ENCODE results near the gene PALMD.

PALMD gene

GRCh38 chr1:99665212-99665611 is 19.3 kb downstream of the PALMD start:
- TF ChIP-seq CTCF (conservative IDR thresholded peaks at IDR 0.05; ENCODE audit: low read depth, low read length), result no peak
- DNase-seq (ENCODE audit: low read depth), result no peak

GRCh38 chr1:99669376-99669775 is 23.5 kb downstream of the PALMD start:
- TF ChIP-seq CTCF (conservative IDR thresholded peaks at IDR 0.05; ENCODE audit: low read depth, low read length), result no peak
- H3K4me3 ChIP-seq (ENCODE audit: low read depth, low read length), result no peak overlapping the region
- DNase-seq (ENCODE audit: low read depth), result no peak

More at GRCh38 chr1:99665212-99665611, 19.3 kb downstream of the PALMD start:
- no peak overlapping the region for H3K4me3 ChIP-seq (ENCODE audit: low read depth, low read length)

GRCh38 chr1:99669821-99670220 is 23.9 kb downstream of the PALMD start:
- TF ChIP-seq CTCF (conservative IDR thresholded peaks at IDR 0.05; ENCODE audit: low read depth, low read length), result no peak

GRCh38 chr1:99670583-99670982 is 24.7 kb downstream of the PALMD start:
- DNase-seq (ENCODE audit: low read depth), result no peak
- no peak for TF ChIP-seq CTCF (conservative IDR thresholded peaks at IDR 0.05; ENCODE audit: low read depth, low read length)
- H3K4me3 ChIP-seq (ENCODE audit: low read depth, low read length), result no peak overlapping the region

More at GRCh38 chr1:99669821-99670220, 23.9 kb downstream of the PALMD start:
- H3K4me3 ChIP-seq (ENCODE audit: low read depth, low read length), result no peak overlapping the region
- DNase-seq (ENCODE audit: low read depth), result no peak

GRCh38 chr1:99672038-99672437 is 26.1 kb downstream of the PALMD start:
- peak; percentile 55 for DNase-seq (ENCODE audit: low read depth)
- H3K4me3 ChIP-seq (ENCODE audit: low read depth, low read length), result no peak overlapping the region
- no peak for TF ChIP-seq CTCF (conservative IDR thresholded peaks at IDR 0.05; ENCODE audit: low read depth, low read length)

GRCh38 chr1:99672530-99673213 is 26.8 kb downstream of the PALMD start:
- no peak for TF ChIP-seq CTCF (conservative IDR thresholded peaks at IDR 0.05; ENCODE audit: low read depth, low read length)
- DNase-seq (ENCODE audit: low read depth), result peak; percentile 82
- no peak overlapping the region for H3K4me3 ChIP-seq (ENCODE audit: low read depth, low read length)

GRCh38 chr1:99673315-99673714 is 27.4 kb downstream of the PALMD start:
- DNase-seq (ENCODE audit: low read depth), result no peak
- no peak overlapping the region for H3K4me3 ChIP-seq (ENCODE audit: low read depth, low read length)
- TF ChIP-seq CTCF (conservative IDR thresholded peaks at IDR 0.05; ENCODE audit: low read depth, low read length), result no peak

All from choroid plexus epithelial cell (primary cell).